ENCODE results near the gene SRPX. TPM values are rescaled to one million over a fixed set of nuclear protein-coding genes. Genes with fewer than 3 reads are reported as not detected.

The SRPX gene
- total RNA-seq, 2 donors from 2014 or later, result 75.7 to 81.8 TPM

DNA sequence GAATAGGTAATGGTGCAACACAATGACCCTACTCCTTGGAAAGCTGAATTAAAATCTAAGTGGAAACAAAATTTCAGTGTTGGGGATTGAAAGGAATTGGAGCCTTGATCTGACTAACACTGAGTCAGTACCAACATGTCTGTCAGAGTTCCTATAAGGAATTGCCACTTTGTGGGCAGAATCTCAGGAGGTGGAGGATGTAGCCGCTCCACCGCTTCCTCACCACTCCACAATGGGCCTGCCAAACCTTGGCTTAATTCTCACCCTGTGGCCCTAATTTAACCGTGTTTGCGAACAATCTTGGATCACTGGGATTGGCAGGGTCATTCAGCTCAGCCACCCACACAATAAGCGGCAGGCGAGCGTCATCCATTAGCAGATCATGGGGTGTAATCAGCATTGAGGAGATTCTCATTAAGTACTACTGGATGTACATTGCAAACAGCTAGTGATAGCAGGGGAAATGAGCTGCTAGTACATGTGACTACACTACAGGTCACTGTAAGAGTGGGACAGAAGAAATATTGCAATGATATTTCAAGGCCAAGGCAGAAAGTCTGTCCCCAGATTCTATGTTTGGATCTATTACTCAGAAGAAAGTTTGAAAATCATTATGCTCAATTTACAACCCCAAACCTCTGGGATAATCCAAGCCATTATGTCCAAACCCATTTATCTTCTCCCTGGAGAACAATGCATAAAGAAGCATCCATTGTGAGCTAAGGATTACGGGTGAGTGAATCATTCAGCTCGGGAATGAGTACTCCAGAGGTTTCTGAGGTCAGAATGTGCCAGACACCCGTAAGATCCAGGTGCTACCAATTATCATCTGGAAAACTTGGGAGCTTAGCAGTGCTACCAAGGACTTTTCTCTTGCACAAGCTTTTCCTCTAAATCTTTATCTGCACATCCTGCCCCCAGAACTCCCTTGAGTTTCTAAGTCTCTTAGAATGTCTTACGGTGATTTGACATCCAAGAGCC lies 5.8 kb downstream of the SRPX start:
- TF ChIP-seq, protein P1, sequence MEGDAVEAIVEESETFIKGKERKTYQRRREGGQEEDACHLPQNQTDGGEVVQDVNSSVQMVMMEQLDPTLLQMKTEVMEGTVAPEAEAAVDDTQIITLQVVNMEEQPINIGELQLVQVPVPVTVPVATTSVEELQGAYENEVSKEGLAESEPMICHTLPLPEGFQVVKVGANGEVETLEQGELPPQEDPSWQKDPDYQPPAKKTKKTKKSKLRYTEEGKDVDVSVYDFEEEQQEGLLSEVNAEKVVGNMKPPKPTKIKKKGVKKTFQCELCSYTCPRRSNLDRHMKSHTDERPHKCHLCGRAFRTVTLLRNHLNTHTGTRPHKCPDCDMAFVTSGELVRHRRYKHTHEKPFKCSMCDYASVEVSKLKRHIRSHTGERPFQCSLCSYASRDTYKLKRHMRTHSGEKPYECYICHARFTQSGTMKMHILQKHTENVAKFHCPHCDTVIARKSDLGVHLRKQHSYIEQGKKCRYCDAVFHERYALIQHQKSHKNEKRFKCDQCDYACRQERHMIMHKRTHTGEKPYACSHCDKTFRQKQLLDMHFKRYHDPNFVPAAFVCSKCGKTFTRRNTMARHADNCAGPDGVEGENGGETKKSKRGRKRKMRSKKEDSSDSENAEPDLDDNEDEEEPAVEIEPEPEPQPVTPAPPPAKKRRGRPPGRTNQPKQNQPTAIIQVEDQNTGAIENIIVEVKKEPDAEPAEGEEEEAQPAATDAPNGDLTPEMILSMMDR (IDR thresholded peaks at IDR 0.05), result no peak
- Histone ChIP-seq H3K27me3 (no peaks in the 10 kb centered on the region), H3K27ac (no peak overlapping the region), H3K36me3 (no peaks in the 10 kb centered on the region), H3K9me3 (no peaks in the 10 kb centered on the region), H3K4me1 (no peaks in the 10 kb centered on the region), H3K4me3 (no peak overlapping the region)
- DNase-seq (ENCODE audit: low spot score), result no peak

DNA sequence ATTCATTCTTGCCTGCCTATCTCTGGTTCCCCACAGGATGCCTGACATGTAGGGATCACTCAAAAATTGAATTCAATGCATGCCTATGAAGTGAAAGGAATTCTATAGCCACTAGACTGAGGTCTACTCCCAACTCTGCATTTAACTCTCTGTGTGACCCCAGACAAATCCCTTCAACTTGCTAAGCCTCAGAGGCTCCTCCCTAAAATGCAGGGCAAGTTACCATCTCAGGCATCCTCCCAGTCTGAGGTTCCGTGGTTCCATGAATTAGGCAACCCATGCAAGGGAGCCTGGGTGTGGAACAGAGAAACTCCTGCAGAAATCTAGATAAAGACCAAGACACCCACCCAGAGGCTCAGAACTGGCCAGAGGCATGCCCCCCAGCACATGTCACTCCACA lies 6.6 kb downstream of the SRPX start:
- TF ChIP-seq, protein P1 (IDR thresholded peaks at IDR 0.05), result no peak
- no peaks in the 10 kb centered on the region for H3K27me3 ChIP-seq
- no peak for DNase-seq (ENCODE audit: low spot score)
- H3K4me1 ChIP-seq, result no peaks in the 10 kb centered on the region
- no peaks in the 10 kb centered on the region for H3K36me3 ChIP-seq
- no peak overlapping the region for H3K4me3 ChIP-seq
- no peaks in the 10 kb centered on the region for H3K9me3 ChIP-seq
- no peak overlapping the region for H3K27ac ChIP-seq

DNA sequence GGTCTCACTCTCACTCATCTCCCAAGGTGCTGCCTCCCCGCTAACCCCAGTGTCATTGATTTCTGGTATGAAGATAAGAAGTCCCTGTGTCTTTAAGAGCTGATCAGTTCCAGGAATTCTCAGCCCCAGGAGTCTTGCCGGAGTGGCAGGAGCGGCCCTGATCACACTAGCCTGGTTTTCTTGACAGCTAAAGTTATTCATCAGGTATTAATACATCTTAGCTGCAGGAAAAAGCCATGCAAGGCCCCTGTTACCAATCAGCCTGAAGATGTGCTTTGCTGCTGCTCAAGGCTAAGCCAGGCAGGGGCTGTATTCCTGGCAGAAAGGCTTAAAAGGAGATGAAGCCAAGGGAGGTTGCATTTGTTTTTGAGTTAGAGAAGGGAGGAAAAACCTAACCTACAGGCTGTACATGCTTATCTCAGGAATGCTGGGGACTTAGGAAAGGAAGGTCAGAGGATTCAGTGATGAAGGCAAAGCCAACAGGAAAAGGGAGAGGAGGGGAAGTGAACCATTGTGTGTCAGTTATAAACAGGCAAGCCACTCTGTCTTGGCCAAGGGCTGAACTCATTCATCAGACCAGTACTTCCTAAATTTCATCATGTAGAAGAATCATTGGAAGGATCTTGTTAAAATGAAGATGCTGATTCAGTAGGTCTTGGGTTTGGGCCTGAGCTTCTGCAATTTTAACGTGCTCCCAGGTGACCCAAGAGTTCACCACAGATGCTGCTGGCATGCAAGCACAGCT lies 8.6 kb downstream of the SRPX start:
- Histone ChIP-seq H3K4me1 (no peaks in the 10 kb centered on the region), H3K9me3 (no peaks in the 10 kb centered on the region), H3K4me3 (no peak overlapping the region), H3K36me3 (no peaks in the 10 kb centered on the region), H3K27me3 (no peaks in the 10 kb centered on the region), H3K27ac (no peak overlapping the region)
- DNase-seq (ENCODE audit: low spot score), result no peak
- TF ChIP-seq, protein P1 (IDR thresholded peaks at IDR 0.05), result no peak

DNA sequence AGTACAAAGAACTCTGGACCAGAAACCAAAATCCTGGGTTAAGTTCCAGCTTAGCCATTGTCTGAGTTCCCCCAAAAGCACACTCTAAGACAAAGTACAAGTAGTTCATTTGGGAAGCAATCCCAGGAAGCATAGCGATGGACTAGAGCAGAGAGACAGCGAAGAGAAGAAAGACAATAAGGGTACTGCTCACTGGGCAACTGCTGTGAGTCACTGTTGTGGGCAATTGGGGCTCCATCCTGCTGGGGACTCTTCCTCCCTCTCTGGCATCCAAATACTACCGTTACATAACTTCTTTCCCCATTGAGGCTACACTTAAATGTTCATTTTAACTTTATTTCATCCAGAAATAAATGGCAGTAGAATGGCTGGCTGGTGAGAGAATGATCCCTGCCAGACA lies 14.1 kb downstream of the SRPX start:
- TF ChIP-seq, protein P1 (IDR thresholded peaks at IDR 0.05), result no peak
- Histone ChIP-seq H3K4me1 (no peaks in the 10 kb centered on the region), H3K27ac (no peak overlapping the region), H3K9me3 (peaks cover 0 to 7% of the 10 kb centered on the region in 2 donors), H3K4me3 (no peak overlapping the region), H3K36me3 (no peaks in the 10 kb centered on the region), H3K27me3 (no peaks in the 10 kb centered on the region)
- DNase-seq (ENCODE audit: low spot score), result no peak

DNA sequence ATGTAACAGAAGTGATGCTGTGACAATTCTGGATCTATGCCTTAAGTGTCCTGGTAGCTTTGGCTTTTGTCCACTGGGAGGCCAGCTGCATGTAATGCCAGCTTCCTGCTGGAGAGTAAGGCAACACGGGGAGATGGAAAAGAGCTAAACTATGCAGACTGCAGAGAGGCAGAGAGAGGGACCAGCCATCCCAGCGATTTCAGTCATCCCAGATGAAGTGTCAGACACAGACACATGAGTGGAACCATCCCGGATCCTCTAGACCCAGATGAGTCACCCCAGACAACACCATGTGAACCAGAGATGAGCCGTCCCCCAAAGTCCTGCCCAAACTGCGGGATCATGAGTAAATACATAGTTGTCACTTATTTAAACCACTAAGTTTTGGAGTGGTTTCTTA lies 14.6 kb downstream of the SRPX start:
- TF ChIP-seq, protein P1 (IDR thresholded peaks at IDR 0.05), result no peak
- H3K27me3 ChIP-seq, result no peaks in the 10 kb centered on the region

More for the DNA sequence above, 14.6 kb downstream of the SRPX start:
- Histone ChIP-seq H3K36me3 (no peaks in the 10 kb centered on the region), H3K9me3 (peaks cover 0 to 7% of the 10 kb centered on the region in 2 donors), H3K4me3 (no peak overlapping the region), H3K27ac (no peak overlapping the region), H3K4me1 (no peaks in the 10 kb centered on the region)
- DNase-seq (ENCODE audit: low spot score), result no peak
